Eye (tissue), 1 donor: ENCODE measurements around the gene NME4.
"Not testable (repeated sequence)": the region's sequence is repeated elsewhere in the genome, so short reads cannot be mapped to it uniquely, and the experiment has no call there.

ENCODE experiments used
- DNase-seq: peaks from one replicate; pipeline ENCODE4 v3.0.0-alpha.2; 2015

NME4 gene

DNA sequence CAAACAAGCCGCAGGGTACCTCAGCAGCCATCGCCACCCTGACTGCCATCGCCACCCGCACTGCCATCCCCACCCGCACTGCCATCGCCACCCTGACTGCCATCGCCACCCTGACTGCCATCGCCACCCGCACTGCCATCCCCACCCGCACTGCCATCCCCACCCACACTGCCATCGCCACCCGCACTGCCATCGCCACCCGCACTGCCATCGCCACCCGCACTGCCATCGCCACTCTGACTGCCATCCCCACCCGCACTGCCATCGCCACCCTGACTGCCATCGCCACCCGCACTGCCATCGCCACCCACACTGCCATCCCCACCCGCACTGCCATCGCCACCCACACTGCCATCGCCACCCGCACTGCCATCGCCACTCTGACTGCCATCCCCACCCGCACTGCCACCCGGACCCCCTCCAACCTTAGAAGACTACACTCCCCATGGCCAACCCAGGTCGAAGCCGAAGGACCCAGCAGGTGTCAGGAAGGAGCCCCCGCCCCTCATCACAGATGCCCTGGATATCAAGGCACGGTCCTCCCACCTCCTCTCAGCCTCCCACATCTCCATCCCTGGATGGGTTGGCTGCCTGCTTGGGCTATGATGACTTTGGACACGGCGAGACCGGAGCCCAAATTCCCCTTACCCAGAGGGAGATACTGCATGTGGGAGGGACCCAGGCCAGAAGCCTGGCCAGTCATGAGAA lies 18.7 kb upstream of the NME4 start:
- not testable (repeated sequence) for DNase-seq

DNA sequence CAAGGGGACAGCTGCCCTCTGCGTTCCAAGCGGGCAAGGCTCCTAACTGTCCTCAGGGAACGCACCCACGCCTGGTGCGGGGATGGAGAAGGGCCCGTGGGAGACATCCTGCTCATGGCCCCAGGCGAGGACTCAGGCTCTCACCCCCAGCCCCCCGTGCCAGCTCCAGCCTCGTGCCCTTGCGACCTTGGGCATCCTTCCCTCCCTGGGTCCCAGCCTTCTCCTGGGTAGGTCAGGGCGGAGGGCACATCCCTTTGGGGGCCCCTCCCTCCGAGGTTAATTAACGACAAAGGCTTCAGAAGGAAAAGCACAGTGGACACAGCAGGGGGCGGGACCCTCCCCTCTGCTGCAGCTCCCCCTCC lies 18.2 kb upstream of the NME4 start:
- DNase-seq, result no peak

DNA sequence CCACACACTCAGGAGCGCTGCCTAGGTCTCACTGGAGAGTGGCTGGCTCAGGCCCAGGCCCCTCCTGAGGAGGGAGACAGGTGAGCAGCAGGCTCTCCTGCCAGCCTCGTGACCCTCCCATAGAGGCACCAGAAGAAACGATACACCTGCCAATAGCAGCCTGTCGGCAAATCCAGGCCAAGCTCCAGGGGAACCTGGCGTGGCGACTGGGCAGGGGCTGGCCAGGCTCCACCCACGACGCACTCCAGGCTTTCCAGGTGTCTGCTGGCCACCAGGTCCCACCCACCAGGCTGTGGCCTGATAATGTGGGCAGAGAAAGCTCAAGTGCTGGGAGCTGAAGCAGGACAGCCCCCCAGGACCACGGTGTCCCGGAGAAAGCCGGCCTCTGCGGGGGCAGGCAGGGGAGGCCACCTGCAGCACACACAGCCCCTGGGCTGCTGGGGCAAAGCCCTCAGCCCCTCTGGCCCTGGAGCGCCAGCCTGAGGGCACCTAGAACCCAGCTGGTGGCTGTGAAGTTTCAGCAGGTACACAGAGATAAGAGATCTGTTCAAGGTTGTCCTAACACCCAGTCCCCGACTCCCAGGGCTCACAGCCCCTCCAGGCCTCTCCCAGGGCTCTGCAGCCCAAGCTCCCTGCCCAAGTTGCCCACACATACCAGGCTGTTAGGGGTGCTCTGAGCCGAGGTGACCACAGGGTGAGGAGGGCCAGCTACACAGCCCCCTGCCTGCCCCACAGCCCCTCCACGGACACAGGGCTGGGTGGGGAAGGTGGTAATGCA lies 17.6 kb upstream of the NME4 start:
- no peak for DNase-seq

DNA sequence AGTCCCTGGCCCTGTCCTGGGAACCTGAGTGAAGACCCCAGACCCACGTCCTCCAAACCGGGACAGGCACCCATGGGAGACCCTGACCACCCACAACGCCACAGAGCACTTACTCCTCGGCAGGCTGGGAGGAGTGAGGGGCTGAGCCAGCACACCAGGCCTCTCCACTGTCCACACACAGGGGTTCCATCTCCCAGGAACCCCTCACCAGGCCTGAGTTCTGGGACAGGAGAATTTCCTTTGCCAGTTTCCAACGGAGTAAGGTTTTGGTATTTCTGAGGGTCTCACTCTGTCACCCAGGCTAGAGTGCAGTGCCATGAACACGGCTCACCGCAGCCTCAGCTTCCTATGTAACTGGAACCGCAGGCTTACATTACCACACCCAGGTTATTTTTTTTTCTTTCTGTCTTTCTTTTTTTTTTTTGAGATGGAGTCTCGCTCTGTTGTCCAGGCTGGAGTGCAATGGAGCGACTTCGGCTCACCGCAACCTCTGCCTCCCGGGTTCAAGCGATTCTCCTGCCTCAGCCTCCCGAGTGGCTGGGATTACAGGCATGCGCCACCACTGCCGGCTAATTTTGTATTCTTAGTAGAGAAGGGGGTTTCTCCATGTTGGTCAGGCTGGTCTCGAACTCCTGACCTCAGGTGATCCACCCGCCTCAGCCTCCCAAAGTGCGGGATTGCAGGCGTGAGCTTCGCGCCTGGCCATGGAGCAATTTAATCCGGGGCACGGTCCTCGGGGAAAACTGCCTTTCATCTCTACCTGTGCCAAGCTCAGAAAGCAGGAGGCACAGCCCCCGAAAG lies 16.8 kb upstream of the NME4 start:
- DNase-seq, result no peak

DNA sequence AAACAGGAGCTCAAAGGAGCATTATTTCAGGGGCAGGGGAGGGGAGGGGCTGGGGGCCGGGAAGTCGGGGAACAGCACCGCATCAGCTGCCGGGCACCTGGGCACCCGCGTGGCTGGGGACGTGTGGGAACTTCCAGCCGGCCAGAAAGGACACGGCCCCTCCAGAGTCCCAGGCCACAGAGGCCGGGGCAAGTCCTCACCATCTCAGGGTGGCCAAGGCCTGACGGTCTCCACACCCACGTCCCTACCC lies 16.3 kb upstream of the NME4 start:
- DNase-seq, result no peak

DNA sequence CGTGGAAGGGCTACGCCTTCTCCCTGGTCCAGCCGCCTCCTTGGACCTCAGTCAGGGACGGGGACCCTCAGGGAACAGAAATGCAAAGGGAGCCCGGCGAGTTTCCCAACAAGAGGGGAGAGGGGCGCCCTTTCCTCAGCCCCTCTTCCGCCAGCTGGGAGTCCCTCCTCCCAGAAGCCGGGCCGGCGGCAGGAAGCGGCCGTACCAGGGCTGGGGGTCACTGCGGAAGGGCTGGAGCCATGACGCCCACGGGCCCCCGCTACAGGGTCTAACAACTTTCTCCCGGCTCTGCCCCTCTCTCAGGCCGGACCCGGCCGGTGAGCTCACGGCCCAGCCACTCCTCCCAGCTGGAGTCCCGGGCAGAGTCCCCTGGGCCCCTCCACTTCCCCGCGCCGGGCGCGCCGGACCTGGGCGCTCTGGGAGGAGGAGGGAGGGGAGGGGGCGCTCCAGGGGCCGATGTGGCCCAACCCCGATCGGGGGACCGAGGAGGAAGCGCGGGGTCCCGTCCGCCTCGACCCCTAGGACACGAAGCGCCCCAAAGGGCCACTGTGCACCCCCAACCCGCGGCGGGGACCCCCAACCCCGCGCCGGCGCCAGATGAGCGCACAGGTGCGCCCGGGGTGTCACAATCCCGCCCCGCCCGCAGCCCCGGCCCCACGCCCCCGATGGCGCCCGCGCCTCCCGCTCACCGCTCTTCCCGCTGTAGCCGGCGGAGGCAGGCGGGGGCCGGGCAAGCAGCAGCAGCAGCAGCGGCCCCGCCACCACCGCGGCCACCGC lies 15.8 kb upstream of the NME4 start:
- DNase-seq, result peak; percentile 52

DNA sequence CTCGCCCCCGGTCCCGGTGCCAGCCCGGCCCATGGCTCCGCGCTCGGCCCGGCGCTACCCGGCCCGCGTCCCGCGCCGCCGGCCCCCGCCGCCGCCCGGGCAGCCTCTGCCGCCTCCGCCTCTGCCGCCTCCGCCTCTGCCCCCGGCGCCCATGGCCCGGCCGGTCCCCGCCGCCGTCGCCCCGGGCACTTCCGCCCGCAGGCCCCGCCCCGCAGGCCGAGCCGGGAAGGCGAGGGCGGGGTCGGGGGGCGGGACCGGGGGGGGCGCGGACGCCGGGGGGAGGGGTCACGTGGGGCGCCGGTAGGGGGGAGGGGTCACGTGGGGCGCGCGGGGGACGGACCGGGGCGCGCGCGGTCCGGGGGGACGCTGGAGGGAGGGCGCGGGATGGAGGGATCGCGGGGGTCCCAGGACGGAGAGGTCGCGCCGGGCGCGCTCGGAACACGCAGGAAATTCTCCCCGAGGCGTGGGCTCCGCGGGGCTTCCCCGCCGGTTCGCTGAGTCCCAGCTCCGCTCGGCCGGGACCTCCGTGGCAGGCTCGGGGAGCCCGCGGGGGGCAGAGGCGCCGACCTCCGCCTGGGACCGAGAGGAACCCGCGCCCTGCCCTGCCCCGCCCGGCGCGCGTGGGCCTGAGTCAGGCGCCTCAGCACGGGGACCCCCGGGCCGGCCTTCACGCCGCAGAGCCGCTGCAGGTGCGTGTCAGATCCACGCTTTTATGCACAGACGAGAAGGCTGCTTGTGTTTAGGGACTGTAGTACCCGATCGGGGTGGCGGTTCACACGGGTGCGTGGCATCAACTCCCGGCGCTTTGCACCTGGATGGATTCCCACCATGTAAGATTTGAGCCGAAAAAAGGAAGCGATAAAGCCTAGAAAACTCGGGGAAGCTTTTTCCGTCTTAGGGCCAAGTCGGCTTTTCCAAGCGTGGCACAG lies 14.9 kb upstream of the NME4 start, which contains the start of gene PGAP6:
PGAP6 (minus strand) TSS at position 190 of the 929 bp plus-strand sequence; CDS start at position 33, 157 bp downstream.
- peak; percentile 65 for DNase-seq

- DNase-seq, result peak; percentile 64
Observed at GRCh38 chr16:383326-384051, 13.5 kb upstream of the NME4 start.

DNA sequence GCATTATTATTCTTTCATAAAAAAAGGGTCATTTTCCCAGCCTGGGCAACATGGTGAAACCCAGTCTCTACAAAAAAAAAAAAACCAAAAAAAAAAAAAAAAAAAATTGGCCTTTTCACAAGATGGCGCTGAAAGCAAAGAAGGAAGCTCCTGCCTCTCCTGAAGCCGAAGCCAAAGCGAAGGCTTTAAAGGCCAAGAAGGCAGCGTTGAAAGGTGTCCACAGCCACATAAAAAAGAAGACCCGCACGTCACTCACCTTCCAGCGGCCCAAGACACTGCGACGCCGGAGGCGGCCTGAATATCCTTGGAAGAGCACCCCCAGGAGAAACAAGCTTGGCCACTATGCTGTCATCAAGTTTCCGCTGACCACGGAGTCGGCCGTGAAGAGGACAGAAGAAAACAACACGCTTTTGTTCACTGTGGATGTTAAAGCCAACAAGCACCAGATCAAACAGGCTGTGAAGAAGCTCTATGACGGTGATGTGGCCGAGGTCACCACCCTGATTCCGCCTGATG lies 10.3 kb upstream of the NME4 start:
- no peak for DNase-seq

- not testable (repeated sequence) for DNase-seq
Observed at GRCh38 chr16:387761-388666, 9.0 kb upstream of the NME4 start.

- no peak for DNase-seq
Observed at GRCh38 chr16:389352-389751, 7.6 kb upstream of the NME4 start.

- DNase-seq, result peak; percentile 84
Observed at GRCh38 chr16:391885-392335, 5.1 kb upstream of the NME4 start.

DNA sequence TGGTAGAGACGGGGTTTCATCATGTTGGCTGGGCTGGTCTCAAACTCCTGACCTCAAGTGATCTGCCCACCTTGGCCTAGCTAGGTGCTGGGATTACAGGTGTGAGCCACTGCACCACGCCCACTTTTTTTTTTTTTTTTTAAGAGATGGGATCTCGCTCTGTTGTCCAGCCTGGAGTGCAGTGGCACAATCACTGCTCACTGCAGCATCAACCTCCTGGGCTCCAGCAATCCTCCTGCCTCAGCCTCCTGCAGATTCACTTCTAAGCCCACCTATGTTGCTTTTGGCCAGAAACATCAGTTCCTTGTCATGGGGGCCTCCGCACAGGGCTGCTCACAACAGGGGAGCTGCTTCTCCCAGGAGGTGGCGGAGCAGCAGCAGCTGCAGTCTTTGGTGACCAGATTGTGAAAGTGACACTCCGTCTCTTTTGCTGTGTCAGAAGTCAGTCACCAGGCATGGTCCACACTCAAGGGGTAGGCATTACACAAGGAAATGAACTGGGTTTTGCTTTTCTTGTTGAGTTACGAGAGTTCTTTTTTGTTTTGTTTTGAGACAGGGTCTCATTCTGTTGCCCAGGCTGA lies 4.5 kb upstream of the NME4 start:
- no peak for DNase-seq

GRCh38 chr16:396199-396598 lies 800 bp upstream of the NME4 start:
- no peak for DNase-seq

DNA sequence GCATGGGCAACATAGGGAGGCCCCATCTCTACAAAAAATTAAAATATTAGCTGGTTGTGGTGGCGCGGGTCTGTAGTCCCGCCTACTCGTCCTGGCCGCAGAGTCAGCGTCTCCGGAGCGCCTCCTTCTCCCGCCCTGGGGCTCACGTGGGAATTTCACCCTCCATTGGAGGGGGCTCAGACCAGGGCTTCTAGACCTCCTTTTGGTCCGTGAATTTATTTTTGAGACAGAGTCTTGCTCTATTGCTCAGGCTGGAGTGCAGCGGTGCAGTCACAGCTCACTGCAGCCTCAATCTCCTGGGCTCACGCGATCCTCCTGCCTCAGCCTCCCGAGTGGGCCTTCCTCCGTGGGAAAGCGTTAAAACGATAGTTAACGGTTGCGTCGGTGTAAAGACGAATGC lies 394 bp upstream of the NME4 start:
- peak; percentile 81 for DNase-seq

DNA sequence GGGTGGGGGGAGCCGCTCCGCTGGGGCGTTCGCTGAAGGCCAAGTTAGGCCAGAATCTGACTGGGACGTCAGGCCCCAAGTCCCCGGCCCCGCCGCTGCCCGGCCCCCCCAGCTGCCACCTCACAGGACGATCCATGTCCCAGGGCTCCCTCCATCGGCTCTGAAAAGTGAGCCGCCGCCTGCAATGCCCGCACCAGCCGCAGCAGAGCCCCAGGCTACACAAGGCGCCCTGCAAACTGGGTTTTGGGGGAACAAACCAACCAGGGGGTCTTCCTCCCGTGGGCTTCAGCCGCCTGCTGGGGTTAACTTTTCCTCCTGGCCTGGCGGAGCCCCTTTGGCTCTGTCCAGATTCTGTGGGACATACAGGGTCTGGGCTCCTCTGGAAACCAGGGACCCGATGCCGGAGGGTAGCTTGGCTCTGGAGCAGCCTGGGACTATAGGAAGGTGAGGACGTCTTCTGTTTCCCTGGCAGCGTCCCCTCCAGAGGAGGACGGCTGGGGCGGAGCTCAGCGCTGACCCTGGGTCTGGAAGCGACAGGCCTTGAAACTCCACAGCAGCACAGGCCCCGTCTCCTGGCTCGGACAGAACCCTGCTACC lies 835 bp downstream of the NME4 start:
- DNase-seq, result peak; percentile 83

GRCh38 chr16:398561-399339 lies 1.8 kb downstream of the NME4 start:
- no peak for DNase-seq
